Measurements from ENCODE around the gene ALDH1A3.
"Not testable (repeated sequence)": the region's sequence is repeated elsewhere in the genome, so short reads cannot be mapped to it uniquely, and the experiment has no call there.

The ALDH1A3 gene

DNA sequence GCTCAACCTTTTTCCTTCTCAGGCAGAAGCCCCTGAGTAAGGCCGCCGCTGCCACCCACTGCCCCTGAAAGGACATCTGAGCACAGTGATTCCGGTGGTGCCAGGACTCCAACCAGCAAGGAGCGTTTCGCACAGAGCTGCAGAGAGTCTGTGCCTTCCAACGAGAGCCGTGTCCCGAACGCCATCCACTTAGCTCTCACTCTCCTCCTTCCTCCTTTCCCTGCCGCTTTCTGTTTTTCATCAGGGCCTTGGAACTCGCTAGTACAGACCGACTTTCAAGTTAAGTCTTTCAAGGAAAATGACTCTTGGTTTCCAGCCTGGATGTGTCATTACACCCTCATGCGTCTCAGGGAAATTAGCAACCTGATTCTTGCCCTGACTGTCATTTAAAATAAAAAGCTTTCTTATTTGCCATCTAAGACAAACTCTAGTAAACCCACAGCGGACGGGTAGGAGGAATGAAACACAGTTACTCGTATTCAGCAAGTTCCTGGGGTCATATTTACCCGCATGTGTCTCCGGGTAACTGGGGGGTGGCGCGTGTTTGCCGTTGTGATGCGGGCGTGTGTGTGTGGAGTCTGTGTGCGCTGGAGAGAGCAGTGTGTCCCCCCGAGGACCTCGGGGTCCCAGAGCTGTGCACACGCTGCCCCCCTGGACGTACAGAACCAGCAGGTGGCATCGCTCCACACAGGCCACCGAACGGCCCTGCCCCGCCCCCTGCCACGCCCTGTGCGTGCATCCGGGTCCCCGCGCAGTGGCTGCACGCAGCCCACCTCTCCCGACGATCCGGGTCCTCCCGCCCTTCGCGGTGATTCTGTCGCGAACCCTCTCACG, 30.4 kb upstream of the ALDH1A3 start:
- H3K4me3 ChIP-seq (ENCODE audit: low read length), result peak overlapping the region; percentile 56
- no peak for DNase-seq (ENCODE audit: low read depth)
- TF ChIP-seq, protein P1, sequence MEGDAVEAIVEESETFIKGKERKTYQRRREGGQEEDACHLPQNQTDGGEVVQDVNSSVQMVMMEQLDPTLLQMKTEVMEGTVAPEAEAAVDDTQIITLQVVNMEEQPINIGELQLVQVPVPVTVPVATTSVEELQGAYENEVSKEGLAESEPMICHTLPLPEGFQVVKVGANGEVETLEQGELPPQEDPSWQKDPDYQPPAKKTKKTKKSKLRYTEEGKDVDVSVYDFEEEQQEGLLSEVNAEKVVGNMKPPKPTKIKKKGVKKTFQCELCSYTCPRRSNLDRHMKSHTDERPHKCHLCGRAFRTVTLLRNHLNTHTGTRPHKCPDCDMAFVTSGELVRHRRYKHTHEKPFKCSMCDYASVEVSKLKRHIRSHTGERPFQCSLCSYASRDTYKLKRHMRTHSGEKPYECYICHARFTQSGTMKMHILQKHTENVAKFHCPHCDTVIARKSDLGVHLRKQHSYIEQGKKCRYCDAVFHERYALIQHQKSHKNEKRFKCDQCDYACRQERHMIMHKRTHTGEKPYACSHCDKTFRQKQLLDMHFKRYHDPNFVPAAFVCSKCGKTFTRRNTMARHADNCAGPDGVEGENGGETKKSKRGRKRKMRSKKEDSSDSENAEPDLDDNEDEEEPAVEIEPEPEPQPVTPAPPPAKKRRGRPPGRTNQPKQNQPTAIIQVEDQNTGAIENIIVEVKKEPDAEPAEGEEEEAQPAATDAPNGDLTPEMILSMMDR (conservative IDR thresholded peaks at IDR 0.05; ENCODE audit: low read depth, low read length), result peak; percentile 47

DNA sequence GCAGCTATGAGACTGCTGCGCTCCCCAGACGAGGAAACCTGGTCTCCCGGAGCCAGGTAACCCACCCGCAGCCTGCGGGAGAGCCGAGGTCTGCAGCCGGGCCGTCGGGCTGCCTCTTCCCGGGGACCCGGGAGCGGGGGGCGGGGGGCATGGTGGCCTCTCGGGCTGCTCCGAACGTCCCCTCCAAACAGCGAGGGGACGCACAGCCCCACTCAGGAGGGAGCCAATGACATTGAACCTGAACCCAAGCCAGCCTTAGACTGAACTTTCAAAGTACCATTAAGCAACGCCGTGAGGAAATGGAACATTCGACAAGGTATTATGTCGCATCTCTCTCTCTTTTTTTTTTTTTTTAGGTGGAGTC, 29.8 kb upstream of the ALDH1A3 start:
- no peak for DNase-seq (ENCODE audit: low read depth)
- TF ChIP-seq, protein P1 (conservative IDR thresholded peaks at IDR 0.05; ENCODE audit: low read depth, low read length), result no peak
- H3K4me3 ChIP-seq (ENCODE audit: low read length), result peak overlapping the region; percentile 56

DNA sequence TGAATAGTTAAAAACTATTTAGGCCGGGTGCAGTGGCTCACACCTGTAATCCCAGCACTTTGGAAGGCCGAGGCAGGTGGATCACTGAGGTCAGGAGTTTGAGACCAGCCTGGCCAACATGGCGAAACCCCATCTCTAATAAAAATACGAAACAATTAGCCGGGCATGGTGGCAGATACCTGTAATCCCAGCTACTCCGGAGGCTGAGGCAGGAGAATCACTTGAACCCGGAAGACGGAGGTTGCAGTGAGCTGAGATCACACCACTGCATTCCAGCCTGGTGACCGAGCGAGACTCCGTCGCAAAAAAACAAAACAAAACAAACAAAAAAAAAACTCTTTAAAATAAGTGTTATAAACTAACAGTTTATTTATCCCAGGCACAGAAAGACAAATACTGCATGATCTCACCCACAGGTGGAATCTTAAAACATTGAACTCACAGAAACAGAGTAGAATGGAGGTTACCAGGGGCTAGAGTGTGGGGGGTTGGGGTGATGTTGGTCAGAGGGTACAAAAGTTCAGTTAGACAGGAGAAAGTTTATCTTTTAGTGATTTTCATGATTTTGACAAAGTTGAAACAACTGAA, 28.1 kb upstream of the ALDH1A3 start:
- not testable (repeated sequence) for DNase-seq (ENCODE audit: low read depth); H3K4me3 ChIP-seq (ENCODE audit: low read length)

DNA sequence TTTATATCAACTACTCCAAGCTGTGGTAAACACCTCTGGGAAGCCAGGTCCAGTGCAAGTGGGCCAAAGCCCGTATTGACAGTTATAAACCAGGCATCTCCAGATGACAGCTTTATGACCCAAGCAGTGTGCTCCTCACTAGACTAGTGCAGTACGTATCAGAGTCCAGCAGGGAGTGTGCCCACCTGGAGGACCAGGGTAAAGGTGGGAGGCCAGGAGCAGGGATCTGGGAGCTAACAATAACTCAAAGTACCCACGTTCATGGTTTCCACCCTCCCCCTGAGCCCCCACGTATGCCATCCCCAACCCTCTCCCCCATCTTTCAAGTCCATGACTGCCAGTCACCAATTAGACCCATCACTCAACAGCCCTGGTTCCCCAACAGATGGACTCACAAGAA, 27.0 kb upstream of the ALDH1A3 start:
- DNase-seq (ENCODE audit: low read depth), result no peak
- no peak overlapping the region for H3K4me3 ChIP-seq (ENCODE audit: low read length)
- TF ChIP-seq, protein P1 (conservative IDR thresholded peaks at IDR 0.05; ENCODE audit: low read depth, low read length), result no peak

DNA sequence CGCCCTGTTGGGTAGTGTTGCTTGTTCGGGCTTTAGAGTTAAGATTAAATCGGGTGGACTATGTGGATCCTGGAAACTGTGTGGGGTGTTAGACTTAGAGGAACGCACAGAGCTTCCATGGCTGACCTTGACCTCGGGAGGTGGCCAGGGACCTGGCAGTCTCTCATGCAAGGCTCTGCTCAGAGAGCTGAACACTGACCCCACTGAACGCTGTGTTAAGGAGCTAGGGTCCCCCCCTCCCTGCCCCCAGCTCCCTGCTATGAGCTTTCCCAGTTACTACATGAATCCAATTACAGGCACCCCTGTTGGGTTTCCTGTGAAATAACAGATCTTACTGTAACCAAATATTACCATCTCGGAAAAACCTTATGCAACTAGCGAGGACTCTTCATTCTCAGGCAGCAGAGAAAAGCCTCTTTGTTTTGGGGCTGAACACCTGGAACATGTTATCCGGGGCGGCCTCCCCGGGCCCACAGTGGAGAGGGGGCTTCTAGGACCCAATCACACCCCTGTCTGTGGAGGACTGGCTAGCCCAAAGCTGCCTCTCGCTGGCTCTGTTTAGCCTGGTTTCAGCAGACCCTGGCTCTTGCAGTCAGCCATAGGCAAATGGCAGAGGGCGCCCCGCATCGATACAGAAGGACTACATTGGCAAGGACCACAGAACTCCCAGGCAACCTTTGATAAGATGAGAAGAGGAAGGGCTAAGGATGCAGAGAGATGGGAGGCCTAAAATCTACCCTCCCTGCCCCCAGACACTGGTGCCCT, 25.8 kb upstream of the ALDH1A3 start:
- DNase-seq (ENCODE audit: low read depth), result no peak
- TF ChIP-seq, protein P1 (conservative IDR thresholded peaks at IDR 0.05; ENCODE audit: low read depth, low read length), result no peak

DNA sequence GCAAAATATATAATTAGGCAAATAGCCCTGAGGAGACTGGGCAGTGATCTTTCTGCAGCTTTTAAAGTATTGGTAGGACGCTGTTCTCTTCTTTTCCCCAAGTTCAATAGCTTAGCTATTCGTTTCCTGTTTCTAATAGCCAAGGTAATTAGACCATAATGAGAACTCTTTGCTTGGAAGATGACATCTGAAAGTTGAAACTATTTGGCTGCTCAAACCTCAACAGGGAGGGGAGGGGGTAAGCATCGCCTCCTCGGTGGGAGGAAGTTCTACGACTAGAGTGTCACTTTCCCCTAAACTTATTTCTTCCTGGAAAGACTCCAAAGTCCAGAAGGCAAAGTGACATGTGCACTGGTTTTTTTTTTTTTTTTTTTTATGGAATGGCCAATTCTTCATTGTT, 22.8 kb upstream of the ALDH1A3 start:
- DNase-seq (ENCODE audit: low read depth), result no peak
- no peak overlapping the region for H3K4me3 ChIP-seq (ENCODE audit: low read length)
- TF ChIP-seq, protein P1 (conservative IDR thresholded peaks at IDR 0.05; ENCODE audit: low read depth, low read length), result no peak

More for the DNA sequence above, 25.8 kb upstream of the ALDH1A3 start:
- H3K4me3 ChIP-seq (ENCODE audit: low read length), result no peak overlapping the region

DNA sequence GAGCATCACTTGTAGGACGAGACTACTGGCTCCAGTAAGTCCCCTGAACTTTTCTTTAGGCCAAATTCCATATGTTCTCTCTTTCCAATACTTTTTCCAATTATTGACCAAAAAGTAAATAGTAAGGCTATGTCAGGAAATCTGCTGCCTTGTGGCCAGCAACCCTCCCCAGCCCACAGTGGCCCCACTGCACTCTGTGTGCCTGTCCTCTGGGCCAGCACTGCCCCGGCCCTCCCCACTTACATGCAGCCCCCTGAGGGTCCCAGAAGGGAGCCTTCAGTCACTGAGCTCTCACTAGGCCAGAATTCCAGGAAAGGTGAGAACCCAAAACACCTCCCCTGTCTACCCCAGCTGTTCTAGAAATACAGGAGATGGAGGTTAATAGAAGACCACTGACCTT, 21.3 kb upstream of the ALDH1A3 start:
- TF ChIP-seq, protein P1 (conservative IDR thresholded peaks at IDR 0.05; ENCODE audit: low read depth, low read length), result no peak
- H3K4me3 ChIP-seq (ENCODE audit: low read length), result no peak overlapping the region
- no peak for DNase-seq (ENCODE audit: low read depth)

All from retinal pigment epithelial cell (primary cell).